Stimulated activated CD8-positive, alpha-beta memory T cell treated with anti-CD3 and anti-CD28 coated beads, Interleukin-4, amount 100 ng/mL, for 1 hour (primary cell): ENCODE data around the gene SKOR1.

ENCODE experiments used
- DNase-seq, 2 donors: peaks; one replicate each; pipeline ENCODE4 v3.0.0-alpha.2; 2020; ENCODE audit warnings: low read depth in 2 of 2, low spot score in 1 of 2

Gene SKOR1

DNA sequence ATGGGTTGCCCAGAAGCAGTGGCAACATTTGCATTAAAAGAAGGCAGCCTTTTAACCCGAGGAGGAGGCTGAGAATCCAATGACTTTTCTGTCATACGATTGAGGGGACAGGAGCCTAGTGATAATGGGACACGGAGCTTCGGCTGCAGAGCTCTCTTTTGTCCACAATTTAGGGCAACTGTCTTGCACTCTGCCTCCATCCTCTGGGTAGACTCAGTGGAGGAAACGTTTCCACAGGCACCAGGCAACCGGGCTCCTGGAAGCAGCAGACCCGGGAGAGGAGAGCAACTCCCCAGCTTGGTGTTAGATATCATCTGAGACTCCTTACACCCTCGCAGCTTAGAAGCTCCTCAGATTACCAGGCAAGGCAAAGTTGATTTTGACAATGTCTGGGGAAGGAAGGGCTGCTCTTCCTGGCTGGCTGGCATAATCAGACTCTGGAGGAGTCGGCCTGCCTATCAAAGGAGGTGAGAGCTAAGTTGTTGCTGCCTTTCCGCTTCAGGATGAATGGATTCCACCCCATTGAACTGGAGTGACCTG, 58.0 kb downstream of the SKOR1 start:
- no peak for DNase-seq

DNA sequence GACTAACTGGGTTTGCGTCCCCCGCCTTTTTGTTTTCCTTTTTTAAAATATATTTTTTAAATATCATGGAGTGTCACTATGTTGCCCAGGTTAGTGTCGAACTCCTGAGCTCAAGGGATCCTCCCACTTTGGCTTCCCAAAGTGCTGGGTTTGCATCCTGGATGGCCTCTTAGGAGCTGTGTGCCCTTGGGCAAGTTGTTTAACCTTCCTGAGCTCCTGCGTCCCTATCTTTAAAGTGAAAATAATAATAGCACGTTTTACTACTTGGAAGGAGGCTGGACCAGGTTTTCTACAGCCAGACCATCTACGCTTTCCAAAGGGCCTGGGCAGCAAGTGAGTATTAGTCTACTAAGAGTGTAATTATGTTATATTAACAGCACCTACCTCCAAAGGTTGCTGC, 58.7 kb downstream of the SKOR1 start:
- no peak for DNase-seq
